HG03135 (cell line): ENCODE measurements around the gene CACNA2D1.

Experiments used
- ATAC-seq: cut with Tn5 transposase; IDR thresholded peaks from one replicate; pipeline ENCODE4 v1.9.1; 2021; ENCODE audit warnings: mild to moderate bottlenecking, moderate library complexity; ENCODE audit not compliant: unreplicated experiment

The CACNA2D1 gene

DNA sequence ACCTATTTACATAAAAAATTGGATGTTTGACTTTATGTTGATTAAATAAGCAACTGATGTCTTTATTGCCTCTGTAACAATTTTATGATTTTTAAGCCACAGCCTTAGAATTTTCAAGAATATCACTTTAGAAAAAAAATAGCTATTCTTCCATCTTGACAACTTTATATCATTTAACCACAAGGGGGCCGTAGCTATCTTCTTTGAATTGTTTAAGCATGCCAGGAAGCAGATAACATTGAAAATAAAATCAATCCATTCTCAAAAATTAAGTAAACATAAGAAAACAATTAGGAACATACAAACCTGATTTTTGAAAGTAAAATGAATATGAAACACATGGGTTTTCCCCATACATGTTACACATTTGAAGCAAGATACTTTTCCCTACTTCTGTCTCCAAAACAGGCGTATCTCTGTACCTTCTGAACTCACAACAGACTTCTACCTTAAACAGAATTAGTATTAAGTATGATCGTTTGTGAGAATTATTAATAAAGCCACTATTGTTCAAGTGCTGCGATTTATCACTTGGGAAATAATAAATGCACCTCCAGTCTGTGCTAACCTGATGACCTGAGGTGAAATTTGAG is 209.0 kb downstream of the CACNA2D1 start:
- ATAC-seq, result no peak

GRCh38 chr7:82230811-82231581 is 212.6 kb downstream of the CACNA2D1 start:
- ATAC-seq, result no peak

DNA sequence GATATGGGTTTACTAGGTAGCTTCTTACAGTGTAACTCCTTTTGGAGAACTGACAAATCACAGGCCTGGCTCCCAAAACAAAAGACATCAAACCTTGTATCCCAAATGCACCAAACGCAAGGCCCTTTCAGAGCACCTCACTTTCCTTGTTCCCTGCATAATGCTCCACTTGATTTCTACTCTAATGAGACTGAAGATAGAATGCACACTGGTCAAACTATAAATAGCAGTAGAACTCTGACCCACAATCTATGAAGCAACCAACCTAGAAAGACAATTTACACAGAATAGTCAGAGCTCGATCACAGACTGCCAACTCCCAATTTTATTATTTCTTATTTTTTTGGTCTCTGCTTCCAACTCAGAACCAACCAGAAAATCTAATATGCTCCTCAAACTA is 214.4 kb downstream of the CACNA2D1 start:
- no peak for ATAC-seq

DNA sequence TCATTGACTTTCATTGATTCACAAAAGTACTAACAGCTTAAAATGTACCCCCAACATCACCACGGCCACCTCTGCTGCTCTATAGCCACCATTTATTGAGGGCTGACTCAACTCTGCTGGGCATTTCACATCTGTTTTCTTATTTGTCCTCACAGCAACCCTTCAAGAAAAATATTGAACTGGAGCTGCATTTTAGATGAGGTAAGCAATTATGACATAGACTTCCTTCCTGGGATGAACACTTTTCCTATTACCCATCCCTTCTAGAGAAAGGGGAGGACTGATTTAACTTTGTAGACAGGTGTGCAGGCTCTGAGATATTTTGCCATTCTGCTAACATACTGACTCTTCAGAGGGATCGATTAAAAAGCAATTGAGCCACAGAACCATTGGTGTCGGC is 217.4 kb downstream of the CACNA2D1 start:
- ATAC-seq, result no peak

DNA sequence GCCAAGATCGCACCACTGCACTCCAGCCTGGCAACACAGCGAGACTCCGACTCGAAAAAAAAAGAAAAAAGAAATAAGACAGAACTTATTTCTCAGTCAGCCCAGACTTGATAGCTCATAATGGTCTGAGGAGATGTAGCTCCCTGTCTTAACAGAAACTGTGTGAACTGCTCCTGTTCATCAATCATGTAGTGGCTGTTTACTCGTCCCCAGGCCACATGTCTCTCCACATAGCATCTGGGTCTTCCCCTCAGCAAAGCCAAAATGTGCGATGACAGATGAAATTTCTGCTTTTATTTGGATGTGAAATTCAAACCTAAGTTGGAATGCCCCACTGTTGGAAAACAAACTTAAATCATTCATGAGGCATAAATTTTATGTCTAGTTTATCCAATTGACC is 219.0 kb downstream of the CACNA2D1 start:
- no peak for ATAC-seq

- ATAC-seq, result no peak
Observed at GRCh38 chr7:82223580-82223979, 220.0 kb downstream of the CACNA2D1 start.

- ATAC-seq, result no peak
Observed at GRCh38 chr7:82221152-82221674, 222.4 kb downstream of the CACNA2D1 start.

DNA sequence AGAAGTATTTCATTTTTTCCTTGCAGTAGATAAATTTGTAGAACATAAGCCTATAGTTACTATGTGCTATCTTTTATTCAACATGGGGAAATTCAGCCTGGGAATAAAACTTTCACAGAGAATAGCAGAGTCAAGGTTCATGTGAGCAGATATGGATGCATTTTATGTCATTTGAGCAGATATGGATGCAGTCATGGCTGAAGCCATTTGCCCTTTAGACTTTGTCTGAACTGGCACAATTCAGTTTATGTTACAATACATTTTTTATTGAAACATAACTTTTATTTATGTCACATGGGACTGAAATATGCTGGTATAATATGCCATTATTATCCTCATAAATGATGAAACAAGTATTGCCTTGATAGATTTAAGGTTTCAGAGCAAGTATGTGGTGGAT is 231.1 kb downstream of the CACNA2D1 start:
- ATAC-seq, result no peak

DNA sequence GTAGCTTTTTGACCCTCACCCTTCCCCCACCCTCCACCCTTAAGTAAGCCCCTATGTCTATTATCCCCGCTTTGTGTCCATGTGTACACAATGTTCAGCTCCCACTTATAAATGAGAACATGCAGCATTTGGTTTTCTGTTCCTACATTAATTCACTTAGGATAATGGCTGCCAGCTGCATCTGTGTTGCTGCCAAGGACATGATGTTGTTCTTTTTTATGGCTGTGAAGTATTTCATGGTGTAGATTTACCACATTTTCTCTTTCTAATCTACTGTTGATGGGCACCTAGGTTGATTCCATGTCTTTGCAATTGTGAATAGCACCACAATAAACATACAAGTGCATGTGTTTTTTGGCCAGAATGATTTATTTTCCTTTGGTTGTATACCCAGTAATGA is 232.2 kb downstream of the CACNA2D1 start:
- no peak for ATAC-seq

- no peak for ATAC-seq
Observed at GRCh38 chr7:82210416-82211184, 233.0 kb downstream of the CACNA2D1 start.

- ATAC-seq, result no peak
Observed at GRCh38 chr7:82209179-82209747, 234.3 kb downstream of the CACNA2D1 start.

DNA sequence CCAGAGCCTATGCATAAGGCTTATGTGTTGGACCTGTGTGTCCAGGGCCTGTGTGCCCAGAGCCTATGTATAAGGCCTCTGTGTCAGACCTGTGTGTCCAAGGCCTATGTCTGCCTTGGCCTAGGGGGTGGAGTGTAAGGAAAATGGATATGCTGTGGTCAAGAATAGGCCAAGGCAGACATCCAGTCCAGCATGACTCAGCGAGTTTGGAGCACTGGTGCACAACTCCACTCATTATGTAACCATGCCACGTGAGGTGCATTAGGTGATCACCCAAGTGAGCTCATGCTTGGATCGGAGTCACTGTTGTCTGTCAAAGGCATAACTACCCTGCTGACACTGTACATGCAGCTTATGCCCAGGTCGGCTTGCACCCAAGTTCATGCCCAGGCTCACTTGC is 238.9 kb downstream of the CACNA2D1 start:
- ATAC-seq, result no peak

- ATAC-seq, result no peak
Observed at GRCh38 chr7:82202965-82203364, 240.6 kb downstream of the CACNA2D1 start.

DNA sequence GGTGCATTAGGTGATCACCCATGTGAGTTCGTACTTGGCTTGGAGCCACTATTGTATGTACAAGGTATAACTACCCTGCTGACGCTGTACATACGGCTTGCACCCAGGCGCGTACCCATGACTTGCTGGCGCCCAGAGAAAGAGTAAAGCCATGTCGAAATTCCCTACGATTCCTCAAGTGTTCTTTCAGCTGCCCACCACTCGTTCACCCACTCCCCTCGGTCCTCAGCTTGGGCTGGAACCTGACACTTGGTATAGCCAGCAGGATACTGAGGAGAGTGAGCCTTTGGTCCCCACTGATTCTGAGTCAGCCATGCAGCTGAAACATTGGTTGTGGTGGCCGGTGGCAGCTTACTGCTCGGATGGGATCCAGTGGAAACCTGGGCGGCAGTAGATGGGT is 241.5 kb downstream of the CACNA2D1 start:
- no peak for ATAC-seq

- ATAC-seq, result no peak
Observed at GRCh38 chr7:82200601-82201000, 243.0 kb downstream of the CACNA2D1 start.

- ATAC-seq, result no peak
Observed at GRCh38 chr7:82194016-82194643, 249.4 kb downstream of the CACNA2D1 start.

DNA sequence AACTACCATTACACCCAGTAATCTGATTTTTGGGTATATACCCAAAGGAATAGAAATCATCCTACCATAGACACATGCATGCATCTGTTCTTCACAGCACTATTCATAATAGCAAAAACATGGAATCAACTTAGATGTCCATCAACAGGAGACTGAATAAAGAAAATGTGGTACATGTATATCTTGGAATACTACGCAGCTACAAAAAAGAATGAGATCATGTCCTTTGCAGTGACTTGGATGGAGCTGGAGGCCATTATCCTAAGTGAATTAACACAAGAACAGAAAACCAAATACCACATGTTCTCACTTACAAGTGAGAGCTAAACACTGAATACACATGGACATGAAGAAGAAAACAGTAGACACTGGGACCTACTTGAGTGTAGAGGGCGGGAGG is 254.9 kb downstream of the CACNA2D1 start:
- no peak for ATAC-seq

- no peak for ATAC-seq
Observed at GRCh38 chr7:82185443-82185842, 258.1 kb downstream of the CACNA2D1 start.

- ATAC-seq, result no peak
Observed at GRCh38 chr7:82183634-82184033, 259.9 kb downstream of the CACNA2D1 start.

GRCh38 chr7:82179311-82179710 is 264.3 kb downstream of the CACNA2D1 start:
- ATAC-seq, result no peak

GRCh38 chr7:82175319-82175718 is 268.3 kb downstream of the CACNA2D1 start:
- ATAC-seq, result no peak
